Nephron progenitor cell (in vitro differentiated cells): ENCODE data around the gene ITGB7.

ENCODE experiments used
- DNase-seq: peaks from one replicate; pipeline ENCODE4 v3.0.0; 2021
- H3K27ac Mint-ChIP-seq: 2 replicates; pipeline ENCODE4 v1.8.0; 2021; ENCODE audit warnings: mild to moderate bottlenecking, moderate library complexity, mixed read lengths
- H3K27me3 Mint-ChIP-seq: 2 replicates; pipeline ENCODE4 v1.8.0; 2021; ENCODE audit warnings: mild to moderate bottlenecking, low read depth, mixed read lengths; ENCODE audit not compliant: poor library complexity
- H3K36me3 Mint-ChIP-seq: 2 replicates; pipeline ENCODE4 v1.8.0; 2021; ENCODE audit warnings: low read depth, mixed read lengths
- H3K4me1 Mint-ChIP-seq: 2 replicates; pipeline ENCODE4 v1.8.0; 2021; ENCODE audit warnings: mixed read lengths
- H3K4me3 Mint-ChIP-seq: 2 replicates; pipeline ENCODE4 v1.8.0; 2021; ENCODE audit warnings: mild to moderate bottlenecking, moderate library complexity, mixed read lengths
- H3K9me3 Mint-ChIP-seq: 2 replicates; pipeline ENCODE4 v1.8.0; 2021; ENCODE audit warnings: mild to moderate bottlenecking, moderate library complexity, mixed read lengths
- TF ChIP-seq, protein P1 (sequence below): fragments of 200-600 bp; sonication (generic); IDR thresholded peaks from 2 replicates; pipeline ENCODE4 v1.5.0; 2021; ENCODE audit warnings: antibody characterized with exemption

ITGB7 gene

GRCh38 chr12:53232646-53233461, 25.8 kb upstream of the ITGB7 start:
- peaks cover 7% of the 10 kb centered on the region for H3K27me3 Mint-ChIP-seq
- H3K36me3 Mint-ChIP-seq = no peaks in the 10 kb centered on the region
- DNase-seq = no peak
- no peak overlapping the region for H3K27ac Mint-ChIP-seq
- H3K9me3 Mint-ChIP-seq = no peaks in the 10 kb centered on the region
- TF ChIP-seq, protein P1, sequence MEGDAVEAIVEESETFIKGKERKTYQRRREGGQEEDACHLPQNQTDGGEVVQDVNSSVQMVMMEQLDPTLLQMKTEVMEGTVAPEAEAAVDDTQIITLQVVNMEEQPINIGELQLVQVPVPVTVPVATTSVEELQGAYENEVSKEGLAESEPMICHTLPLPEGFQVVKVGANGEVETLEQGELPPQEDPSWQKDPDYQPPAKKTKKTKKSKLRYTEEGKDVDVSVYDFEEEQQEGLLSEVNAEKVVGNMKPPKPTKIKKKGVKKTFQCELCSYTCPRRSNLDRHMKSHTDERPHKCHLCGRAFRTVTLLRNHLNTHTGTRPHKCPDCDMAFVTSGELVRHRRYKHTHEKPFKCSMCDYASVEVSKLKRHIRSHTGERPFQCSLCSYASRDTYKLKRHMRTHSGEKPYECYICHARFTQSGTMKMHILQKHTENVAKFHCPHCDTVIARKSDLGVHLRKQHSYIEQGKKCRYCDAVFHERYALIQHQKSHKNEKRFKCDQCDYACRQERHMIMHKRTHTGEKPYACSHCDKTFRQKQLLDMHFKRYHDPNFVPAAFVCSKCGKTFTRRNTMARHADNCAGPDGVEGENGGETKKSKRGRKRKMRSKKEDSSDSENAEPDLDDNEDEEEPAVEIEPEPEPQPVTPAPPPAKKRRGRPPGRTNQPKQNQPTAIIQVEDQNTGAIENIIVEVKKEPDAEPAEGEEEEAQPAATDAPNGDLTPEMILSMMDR = no peak
- peak overlapping the region; percentile 72 for H3K4me3 Mint-ChIP-seq
- peaks cover 53% of the 10 kb centered on the region for H3K4me1 Mint-ChIP-seq

DNA sequence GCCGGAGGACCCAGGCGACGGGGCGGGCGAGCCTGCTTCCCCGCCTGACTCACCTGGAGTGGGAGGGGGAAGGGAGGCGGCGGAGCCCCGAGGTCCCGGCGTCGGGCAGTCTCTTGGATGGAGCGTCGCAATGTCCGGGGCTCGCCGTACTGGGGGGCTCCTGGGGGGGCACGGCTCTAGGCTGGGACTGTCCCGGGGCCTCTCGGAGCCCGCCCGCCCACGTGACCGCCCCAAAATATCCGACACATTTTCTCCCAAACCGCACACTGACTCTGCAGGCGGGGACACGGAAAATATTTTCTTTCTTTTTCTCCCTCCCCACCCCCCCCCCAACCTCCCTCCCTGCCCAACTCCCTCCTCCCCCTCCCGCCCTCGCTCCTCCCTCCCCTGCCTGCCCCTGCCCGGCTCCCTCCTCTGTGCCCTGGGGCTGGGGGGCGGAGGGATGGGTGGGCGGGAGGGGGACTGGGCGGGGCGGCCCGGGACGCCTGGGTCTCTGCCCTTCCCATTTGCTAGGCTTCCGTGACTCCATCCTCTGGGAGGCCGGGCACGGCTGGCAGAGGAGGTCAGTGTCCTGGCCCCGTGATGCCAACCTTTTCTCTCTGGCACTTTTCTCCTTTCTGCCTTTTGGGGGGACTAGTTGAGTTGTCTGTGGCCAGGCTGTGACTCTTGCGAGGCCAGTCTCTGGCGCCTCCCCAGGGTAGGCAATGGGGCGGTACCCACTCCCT, 25.0 kb upstream of the ITGB7 start, which contains the start of gene RARG:
Gene RARG (minus strand): TSS at position 289 of the 725 bp plus-strand sequence. CDS start 4,664 bp downstream, outside the sequence.
- peak; percentile 66 for DNase-seq
- Mint-ChIP-seq H3K4me3 (peak within 1 kb of the TSS; percentile 78), H3K4me1 (peaks cover 56% of the 10 kb centered on the region), H3K27me3 (peaks cover 7% of the 10 kb centered on the region), H3K27ac (no peak within 1 kb of the TSS), H3K36me3 (no peaks in the 10 kb centered on the region), H3K9me3 (no peaks in the 10 kb centered on the region)
- TF ChIP-seq, protein P1 = no peak

GRCh38 chr12:53231671-53231920, 24.5 kb upstream of the ITGB7 start:
- Mint-ChIP-seq H3K4me1 (peaks cover 60% of the 10 kb centered on the region), H3K9me3 (no peaks in the 10 kb centered on the region), H3K4me3 (peak overlapping the region; percentile 78), H3K36me3 (no peaks in the 10 kb centered on the region), H3K27me3 (peaks cover 4% of the 10 kb centered on the region), H3K27ac (no peak overlapping the region)
- TF ChIP-seq, protein P1 = no peak
- no peak for DNase-seq

- no peak for DNase-seq
- TF ChIP-seq, protein P1 = no peak
- peaks cover 63% of the 10 kb centered on the region for H3K4me1 Mint-ChIP-seq
- H3K36me3 Mint-ChIP-seq = no peaks in the 10 kb centered on the region
- no peaks in the 10 kb centered on the region for H3K9me3 Mint-ChIP-seq
- H3K27ac Mint-ChIP-seq = no peak overlapping the region
- peak overlapping the region; percentile 3 for H3K4me3 Mint-ChIP-seq
- H3K27me3 Mint-ChIP-seq = peaks cover 4% of the 10 kb centered on the region
Observed at GRCh38 chr12:53230108-53230845, 23.2 kb upstream of the ITGB7 start.

DNA sequence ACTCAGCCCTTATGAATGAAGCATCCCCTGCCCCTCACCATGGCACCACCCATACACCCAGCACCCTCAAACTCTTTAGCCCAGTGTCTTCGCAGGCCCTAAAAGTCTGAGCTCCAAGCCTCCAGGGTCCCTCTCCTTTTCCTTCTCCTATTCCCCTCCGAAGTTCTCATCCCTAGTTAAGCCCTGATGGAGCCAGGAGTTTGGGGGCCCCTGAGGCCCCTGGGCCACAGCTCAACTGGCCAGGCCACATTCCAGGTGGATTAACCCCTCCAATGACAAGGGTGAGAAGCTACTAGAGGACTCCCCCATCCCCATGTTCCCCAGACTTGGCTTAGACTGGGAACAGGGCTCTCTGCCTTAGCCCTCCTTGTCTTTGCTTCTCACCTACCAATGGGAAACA, 22.4 kb upstream of the ITGB7 start:
- Mint-ChIP-seq H3K4me1 (peaks cover 63% of the 10 kb centered on the region), H3K4me3 (peak overlapping the region; percentile 3), H3K36me3 (no peaks in the 10 kb centered on the region), H3K27me3 (peaks cover 4% of the 10 kb centered on the region), H3K27ac (no peak overlapping the region), H3K9me3 (no peaks in the 10 kb centered on the region)
- TF ChIP-seq, protein P1 = no peak
- no peak for DNase-seq
